GM18502 (cell line): ENCODE results near the gene SPTLC2.
A peak's percentile ranks its signal among the peaks of the same experiment; 100 is the strongest.
"Not testable (repeated sequence)": the region's sequence is repeated elsewhere in the genome, so short reads cannot be mapped to it uniquely, and the experiment has no call there.

Experiments used
- ATAC-seq: cut with Tn5 transposase; IDR thresholded peaks from one replicate; pipeline ENCODE4 v1.9.1; 2021; ENCODE audit warnings: mild to moderate bottlenecking; ENCODE audit not compliant: unreplicated experiment, poor library complexity

SPTLC2 gene

DNA sequence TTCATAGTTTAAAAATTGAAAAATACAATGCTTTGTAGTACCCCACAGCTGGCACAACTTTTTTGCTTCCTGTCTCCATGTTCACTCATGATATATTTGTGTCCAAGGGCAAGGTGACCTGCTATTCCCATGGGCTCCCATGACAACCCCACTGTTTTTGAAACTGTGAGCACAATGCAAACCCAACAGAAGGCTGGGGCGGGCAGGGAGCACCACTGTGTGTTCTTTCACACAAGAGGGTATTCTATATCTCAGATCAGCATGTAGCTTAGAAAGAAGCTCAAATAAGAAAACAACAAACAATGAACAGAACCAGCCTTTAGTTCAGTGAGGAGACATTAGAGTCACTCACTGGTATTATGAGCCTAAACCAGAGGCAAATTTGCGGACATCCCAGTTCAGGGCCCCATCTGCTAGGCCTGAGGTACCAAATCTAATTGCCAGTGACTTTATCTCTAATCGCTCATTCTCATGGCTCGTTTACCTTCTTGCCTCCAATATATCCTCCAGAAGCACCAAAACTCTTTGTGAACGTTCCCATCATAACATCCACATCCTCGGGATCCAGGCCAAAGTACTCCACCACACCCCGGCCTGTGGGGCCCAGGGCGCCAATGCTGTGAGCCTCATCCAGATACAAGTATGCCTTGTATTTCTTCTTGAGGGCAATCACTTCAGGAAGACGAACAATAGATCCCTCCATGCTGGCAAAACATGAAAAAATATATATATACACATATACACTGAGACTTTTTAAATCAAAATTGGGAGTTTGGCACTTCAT is 61.4 kb downstream of the SPTLC2 start:
- ATAC-seq = no peak

GRCh38 chr14:77554207-77554606 is 62.2 kb downstream of the SPTLC2 start:
- peak; percentile 69 for ATAC-seq

DNA sequence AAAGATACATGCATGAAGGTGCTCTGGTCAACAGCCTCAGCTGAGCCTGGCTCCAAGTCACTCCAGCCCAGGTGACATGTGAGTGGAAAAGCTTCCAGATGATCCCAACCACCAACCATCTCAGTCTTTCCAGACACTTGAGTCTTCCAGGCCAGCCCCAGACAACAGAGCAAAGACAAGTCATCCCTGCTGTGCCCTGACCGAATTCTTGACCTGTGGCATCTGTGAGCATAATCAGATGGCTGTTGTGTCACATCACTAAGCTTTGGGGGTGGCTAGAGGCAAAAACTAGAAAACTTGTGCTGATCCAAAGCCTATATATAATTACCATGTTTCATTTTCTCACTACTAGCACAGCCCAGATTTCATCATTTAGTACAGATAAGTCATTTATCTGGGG is 67.0 kb downstream of the SPTLC2 start:
- ATAC-seq = no peak

- no peak for ATAC-seq
Measured at GRCh38 chr14:77547512-77548180, 68.8 kb downstream of the SPTLC2 start.

- ATAC-seq = not testable (repeated sequence)
Measured at GRCh38 chr14:77545171-77545570, 71.3 kb downstream of the SPTLC2 start.

GRCh38 chr14:77544571-77544970 is 71.9 kb downstream of the SPTLC2 start:
- no peak for ATAC-seq

DNA sequence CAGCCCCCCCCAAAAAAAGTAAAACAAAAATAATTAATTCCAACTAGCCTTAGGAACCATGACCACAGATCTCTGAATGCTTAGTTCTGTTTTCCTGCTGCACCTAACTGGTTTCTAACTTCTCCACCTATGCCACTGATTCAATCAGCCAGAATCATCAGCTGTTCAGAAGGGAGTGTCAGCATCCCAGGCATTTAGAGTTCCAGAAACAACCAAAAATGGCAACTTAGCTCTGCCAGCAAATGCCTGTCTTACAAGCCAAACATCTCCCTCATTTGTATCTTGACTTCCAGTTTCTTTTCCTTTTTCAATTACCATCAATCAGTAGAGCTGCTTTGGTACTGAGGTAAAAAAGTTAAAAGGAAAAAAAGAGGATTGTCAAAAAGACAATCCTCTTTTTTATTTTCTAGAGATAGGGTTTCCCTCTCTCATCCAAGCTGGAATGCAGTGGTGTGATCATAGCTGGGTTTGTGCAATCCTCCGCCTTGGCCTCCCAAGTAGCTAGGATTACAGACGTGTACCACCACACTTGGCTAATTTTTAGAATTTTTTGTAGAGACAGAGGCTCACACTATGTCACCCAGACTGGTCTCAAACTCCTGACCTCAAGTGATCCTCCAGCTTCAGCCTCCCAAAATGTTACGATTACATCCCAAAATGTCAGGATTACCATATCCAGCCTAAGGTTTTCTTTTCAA is 72.7 kb downstream of the SPTLC2 start:
- no peak for ATAC-seq

GRCh38 chr14:77543240-77543551 is 73.2 kb downstream of the SPTLC2 start:
- ATAC-seq = no peak

- no peak for ATAC-seq
Measured at GRCh38 chr14:77542421-77543239, 73.8 kb downstream of the SPTLC2 start.

GRCh38 chr14:77541905-77542304 is 74.5 kb downstream of the SPTLC2 start:
- ATAC-seq = peak; percentile 68

- ATAC-seq = not testable (repeated sequence)
Measured at GRCh38 chr14:77536951-77537350, 79.5 kb downstream of the SPTLC2 start.

DNA sequence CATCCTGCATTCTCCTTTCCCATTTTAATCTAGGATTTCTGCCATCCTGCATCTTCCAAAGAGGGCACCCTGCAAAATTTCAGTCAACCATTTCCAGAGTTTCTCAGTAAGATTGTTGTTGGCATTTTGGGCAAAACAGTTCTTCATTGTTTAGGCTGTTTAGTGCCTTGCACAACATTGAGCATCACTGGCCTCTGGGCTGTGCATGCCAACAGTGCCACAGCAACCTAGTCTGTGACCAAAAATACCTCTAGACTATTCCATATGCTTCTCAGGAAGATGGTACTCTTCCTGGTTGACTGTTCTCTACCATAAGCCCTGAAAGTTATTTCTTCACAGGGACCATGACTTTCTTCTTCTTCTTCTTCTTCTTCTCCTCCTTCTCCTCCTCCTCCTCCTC is 85.4 kb downstream of the SPTLC2 start:
- no peak for ATAC-seq

- no peak for ATAC-seq
Measured at GRCh38 chr14:77529963-77530362, 86.5 kb downstream of the SPTLC2 start.

DNA sequence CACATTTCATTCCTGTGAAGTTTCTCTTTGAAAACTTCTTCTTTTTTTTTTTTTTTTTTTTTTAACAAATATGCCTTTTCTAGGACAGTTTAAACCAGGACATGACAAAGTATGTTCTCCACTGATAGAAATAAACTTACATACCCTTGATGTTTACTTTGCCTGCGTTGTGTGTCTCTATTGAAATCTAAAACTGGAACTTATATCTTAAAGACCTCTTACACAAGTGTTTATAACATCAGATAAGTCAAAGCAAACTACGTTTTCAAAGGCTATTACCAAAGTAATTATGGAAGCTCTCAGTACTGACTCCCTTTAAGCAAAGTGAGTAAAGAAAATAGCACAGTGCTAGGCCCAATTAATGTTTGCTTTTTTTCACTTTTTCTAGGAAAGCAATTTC is 87.2 kb downstream of the SPTLC2 start:
- ATAC-seq = no peak

- not testable (repeated sequence) for ATAC-seq
Measured at GRCh38 chr14:77528701-77529100, 87.7 kb downstream of the SPTLC2 start.

DNA sequence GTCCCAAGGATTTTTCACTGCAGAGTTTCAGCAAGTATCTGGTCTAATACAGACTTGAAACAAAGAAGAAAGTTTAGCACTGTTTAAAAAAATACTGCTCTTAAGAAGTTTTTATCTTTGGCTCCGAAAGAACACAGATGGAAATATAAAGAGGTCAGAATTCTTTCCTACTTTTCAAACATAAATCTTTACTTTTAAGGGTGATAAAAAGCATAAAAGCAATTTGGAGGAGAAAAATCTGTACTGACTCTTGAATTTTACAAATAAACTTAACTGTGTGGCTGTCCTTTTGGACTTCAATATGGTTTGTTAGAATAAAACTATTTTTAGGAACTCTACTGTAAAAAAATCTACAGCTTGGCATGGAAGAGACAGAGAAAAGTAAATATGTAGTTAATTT is 90.2 kb downstream of the SPTLC2 start:
- no peak for ATAC-seq

DNA sequence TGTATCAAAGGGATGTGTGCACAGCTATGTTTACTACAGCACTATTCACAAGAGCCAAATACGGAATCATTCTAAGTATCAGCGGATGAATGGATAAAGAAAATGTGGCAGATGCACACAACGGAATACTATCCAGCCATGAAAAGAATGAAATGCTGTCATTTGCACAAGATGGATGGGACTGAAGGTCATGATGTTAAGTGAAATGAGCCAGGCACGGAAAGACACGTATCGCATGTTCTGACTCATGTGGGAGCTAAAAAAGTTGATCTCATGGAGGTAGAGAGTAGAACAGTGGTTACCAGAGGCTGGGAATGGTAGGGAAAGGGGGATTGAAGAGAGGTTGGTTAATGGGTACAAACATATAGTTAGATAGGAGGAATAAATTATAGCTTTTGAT is 91.9 kb downstream of the SPTLC2 start:
- no peak for ATAC-seq

- ATAC-seq = no peak
Measured at GRCh38 chr14:77523109-77523508, 93.3 kb downstream of the SPTLC2 start.

DNA sequence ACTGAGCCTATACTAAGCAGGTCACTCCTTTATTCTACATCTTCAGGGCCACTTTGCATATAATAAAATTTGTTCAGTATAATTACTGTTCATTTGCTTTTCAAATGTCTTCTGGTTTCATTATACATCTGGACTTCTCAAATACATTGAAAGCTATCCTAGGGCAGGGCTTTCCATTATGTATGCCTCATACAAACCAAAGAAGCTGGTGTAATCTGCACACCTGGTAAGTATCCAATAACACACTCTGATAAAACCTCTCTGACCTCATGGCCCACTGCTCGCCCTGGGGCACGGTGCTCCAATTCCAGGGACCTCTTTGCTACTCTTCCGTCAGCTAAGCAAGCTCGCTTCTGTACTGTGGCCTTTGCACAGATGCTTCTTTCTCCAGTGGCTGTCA is 95.9 kb downstream of the SPTLC2 start:
- ATAC-seq = no peak

GRCh38 chr14:77516126-77516525 is 100.3 kb downstream of the SPTLC2 start:
- ATAC-seq = no peak
